Epidermal melanocyte (primary cell): ENCODE measurements around the gene ABCA9.
"Not testable (repeated sequence)": the region's sequence is repeated elsewhere in the genome, so short reads cannot be mapped to it uniquely, and the experiment has no call there.

Experiments used
- DNase-seq: peaks from one replicate; pipeline ENCODE4 v3.0.0; 2011; ENCODE audit warnings: low spot score; ENCODE audit not compliant: insufficient read length

The ABCA9 gene

GRCh38 chr17:69060822-69061221 lies at the start of gene ABCA9:
TSS of gene ABCA9 (minus strand) at chr17:69060927. CDS start at chr17:69051126, 9,801 bp downstream.
- DNase-seq, result no peak

- no peak for DNase-seq
Measured at GRCh38 chr17:69105907-69106730, 45.4 kb upstream of the ABCA9 start.

- DNase-seq, result no peak
Measured at GRCh38 chr17:69103557-69104233, 43.0 kb upstream of the ABCA9 start.

- DNase-seq, result no peak
Measured at GRCh38 chr17:69098625-69099024, 37.9 kb upstream of the ABCA9 start.

GRCh38 chr17:69096541-69096940 lies 35.8 kb upstream of the ABCA9 start:
- DNase-seq, result no peak

- no peak for DNase-seq
Measured at GRCh38 chr17:69093995-69094394, 33.3 kb upstream of the ABCA9 start.

GRCh38 chr17:69093279-69093789 lies 32.6 kb upstream of the ABCA9 start:
- DNase-seq, result no peak

GRCh38 chr17:69090365-69090764 lies 29.6 kb upstream of the ABCA9 start:
- no peak for DNase-seq

GRCh38 chr17:69088643-69089200 lies 28.0 kb upstream of the ABCA9 start:
- no peak for DNase-seq

- no peak for DNase-seq
Measured at GRCh38 chr17:69086641-69087040, 25.9 kb upstream of the ABCA9 start.

GRCh38 chr17:69084911-69085310 lies 24.2 kb upstream of the ABCA9 start:
- no peak for DNase-seq

GRCh38 chr17:69082696-69083095 lies 22.0 kb upstream of the ABCA9 start:
- no peak for DNase-seq

- no peak for DNase-seq
Measured at GRCh38 chr17:69078864-69079263, 18.1 kb upstream of the ABCA9 start.

- DNase-seq, result no peak
Measured at GRCh38 chr17:69075823-69076222, 15.1 kb upstream of the ABCA9 start.

GRCh38 chr17:69073392-69073791 lies 12.7 kb upstream of the ABCA9 start:
- DNase-seq, result not testable (repeated sequence)

GRCh38 chr17:69072803-69073256 lies 12.1 kb upstream of the ABCA9 start:
- DNase-seq, result not testable (repeated sequence)

- not testable (repeated sequence) for DNase-seq
Measured at GRCh38 chr17:69071233-69071586, 10.5 kb upstream of the ABCA9 start.

GRCh38 chr17:69070378-69071232 lies 9.9 kb upstream of the ABCA9 start:
- DNase-seq, result not testable (repeated sequence)

- no peak for DNase-seq
Measured at GRCh38 chr17:69069226-69069750, 8.6 kb upstream of the ABCA9 start.

GRCh38 chr17:69067274-69068047 lies 6.7 kb upstream of the ABCA9 start:
- DNase-seq, result no peak
